GM21381 (cell line): ENCODE measurements around the gene GPC5.

Experiments used
- ATAC-seq: cut with Tn5 transposase; IDR thresholded peaks from one replicate; pipeline ENCODE4 v1.9.1; 2021; ENCODE audit warnings: mild to moderate bottlenecking, moderate library complexity; ENCODE audit not compliant: unreplicated experiment

The GPC5 gene

GRCh38 chr13:92103689-92104153 lies 705.3 kb downstream of the GPC5 start:
- no peak for ATAC-seq

DNA sequence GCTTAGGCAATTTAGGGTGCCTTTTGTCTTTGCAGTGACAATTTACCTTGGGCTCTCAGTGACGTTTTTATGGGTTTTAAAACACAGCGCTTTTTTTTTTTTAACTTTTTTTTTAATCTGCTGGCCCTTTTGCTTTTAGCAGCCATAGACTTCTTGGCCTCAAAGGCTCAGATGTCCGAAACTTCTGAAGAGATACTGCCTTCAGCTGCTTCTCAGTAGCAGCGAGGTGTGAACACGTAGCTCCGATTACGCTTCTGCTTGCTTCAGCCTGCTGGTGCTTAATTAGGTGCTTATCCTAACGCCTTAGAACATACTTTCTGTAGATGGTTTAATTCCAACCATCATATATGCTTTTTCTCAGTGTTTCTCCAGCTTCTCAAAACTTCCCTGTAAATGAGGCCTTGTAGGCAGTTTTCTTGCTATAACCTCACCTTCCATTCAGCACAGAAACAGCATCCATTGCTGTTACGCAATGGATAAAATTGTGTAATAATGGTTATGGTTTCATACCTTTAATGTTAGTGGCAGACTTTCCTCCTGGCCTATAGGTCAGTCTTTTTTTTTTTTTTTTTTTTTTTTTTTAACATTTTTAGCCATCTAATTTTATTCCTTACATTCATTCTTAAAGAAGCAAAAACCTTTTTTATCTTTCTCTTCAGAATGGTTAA lies 723.9 kb downstream of the GPC5 start:
- ATAC-seq, result no peak

DNA sequence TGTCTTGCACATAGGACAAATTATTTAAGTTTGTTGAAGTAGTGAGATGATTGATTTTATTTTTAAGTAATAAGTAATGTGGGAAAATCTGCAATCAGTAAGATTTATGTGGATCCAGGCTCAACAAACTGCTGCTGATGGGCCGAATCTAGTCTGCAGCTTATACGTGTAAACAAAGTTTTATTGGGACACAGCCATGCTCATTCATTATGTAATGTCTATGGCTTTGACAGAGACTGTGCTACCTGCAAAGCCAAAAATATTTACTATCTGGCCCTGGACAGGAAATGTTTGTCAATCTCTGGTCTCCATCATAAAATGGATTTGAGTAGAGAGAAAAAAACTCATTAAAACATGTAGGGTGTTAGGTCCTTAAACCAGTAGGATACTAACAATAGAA lies 728.0 kb downstream of the GPC5 start:
- ATAC-seq, result no peak

GRCh38 chr13:92135509-92135908 lies 737.1 kb downstream of the GPC5 start:
- no peak for ATAC-seq

DNA sequence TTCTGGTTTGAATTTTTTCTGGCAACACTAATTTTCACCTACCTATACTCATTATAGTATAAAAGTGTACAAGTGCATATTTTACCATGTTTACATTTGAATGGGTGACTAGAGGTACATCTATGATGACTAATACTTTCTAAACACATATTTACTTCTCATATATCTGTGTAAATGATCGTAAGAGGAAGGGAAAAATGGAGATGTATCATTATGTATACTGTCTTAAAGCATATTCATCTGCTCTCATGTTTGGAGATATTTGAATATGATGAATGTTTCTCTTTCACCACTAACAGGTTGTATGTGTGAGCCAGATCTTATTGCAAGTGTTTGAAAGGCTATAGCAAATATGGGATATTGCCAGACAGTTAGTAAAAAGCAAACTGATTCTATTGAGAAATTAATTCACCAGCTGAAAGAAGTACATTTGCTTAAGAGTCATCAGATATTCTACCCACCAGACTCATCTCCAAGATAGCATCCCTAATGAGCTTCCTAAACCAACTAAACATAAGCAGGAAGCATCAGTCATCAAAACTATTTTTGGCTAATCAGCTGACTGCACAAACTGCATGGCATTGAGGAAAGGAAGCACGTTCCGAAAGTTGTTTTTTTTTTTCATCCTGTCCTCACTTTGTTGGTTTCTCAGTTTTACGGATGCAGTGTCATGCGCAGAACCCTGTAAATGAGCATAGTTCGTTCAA lies 738.2 kb downstream of the GPC5 start:
- ATAC-seq, result no peak

- no peak for ATAC-seq
These were observed 739.1 kb downstream of the GPC5 start for GRCh38 chr13:92137520-92137919.

DNA sequence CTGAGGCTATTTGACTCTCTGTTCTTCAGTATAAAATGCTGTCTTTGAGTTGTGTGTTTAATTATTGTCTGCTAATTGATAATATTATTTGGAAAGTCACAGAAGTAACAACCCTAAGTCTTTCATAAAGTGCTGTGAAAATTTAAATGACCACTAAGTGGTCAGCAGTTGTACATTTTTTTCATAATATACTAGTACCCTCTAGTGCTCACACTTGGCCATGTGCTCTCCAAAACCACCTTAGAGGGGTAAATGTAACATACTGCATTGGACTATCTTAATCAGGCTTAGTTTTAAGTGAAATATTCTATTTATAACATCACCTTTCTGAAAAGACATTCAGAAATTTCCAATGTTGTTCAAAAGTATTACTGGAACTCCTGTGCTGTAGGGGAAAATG lies 745.3 kb downstream of the GPC5 start:
- ATAC-seq, result no peak

GRCh38 chr13:92150606-92151005 lies 752.2 kb downstream of the GPC5 start:
- ATAC-seq, result no peak

DNA sequence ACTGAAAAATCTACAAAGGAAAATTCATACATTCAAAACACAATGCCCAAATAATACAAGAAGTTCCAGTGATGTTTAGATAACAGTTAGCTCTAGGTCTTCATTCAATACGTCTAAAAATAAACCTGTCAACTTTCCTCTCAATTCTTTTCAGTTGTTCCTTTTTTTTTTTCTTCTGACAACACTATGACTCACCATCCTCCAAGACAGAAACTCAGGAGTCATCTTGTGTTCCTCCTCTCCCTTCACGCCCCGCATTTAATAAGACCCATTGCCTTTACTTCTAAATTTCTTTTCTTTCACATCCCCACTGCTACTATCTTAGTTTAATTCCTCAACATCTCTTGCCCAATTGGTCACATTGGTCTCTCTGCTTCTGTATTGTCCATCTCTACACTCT lies 759.9 kb downstream of the GPC5 start:
- ATAC-seq, result no peak

GRCh38 chr13:92164822-92165221 lies 766.4 kb downstream of the GPC5 start:
- no peak for ATAC-seq

GRCh38 chr13:92172191-92172590 lies 773.8 kb downstream of the GPC5 start:
- ATAC-seq, result no peak

DNA sequence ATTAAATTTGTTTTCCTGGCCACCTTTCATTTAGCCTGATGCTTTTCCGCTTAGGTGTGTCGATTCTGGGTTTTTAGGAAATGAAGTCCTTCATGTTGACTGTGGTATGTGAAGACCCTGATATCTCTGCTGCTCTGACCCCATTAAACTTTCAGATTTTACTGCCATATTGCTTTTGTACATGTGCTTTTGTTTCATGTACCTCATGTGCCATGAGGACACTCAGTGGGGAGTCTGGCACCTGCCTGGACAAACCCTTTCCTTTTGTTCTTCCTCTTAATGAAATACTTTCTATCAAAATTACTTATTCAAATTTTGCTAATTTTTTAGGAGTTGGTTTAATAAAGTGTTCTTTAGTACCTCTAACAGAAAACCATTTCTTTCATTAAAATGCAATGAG lies 774.8 kb downstream of the GPC5 start:
- ATAC-seq, result no peak

DNA sequence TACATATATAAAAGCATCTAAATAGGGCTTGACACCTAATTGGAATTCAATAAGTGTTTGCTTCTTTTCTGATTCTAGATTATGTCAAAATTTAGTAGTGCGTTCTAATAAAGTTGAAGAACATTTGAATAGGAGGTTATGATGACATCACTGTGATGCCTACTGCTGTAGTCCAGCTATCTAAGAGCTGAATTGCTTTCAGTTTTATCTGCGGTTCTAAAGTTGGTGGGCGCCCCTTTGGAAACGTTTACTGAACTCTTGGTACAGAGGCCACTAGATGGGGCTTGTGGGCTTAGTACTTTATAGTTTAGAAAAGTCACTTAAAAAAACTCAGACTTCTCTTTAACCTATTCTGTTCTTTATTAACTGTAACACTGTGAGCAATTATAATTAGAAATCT lies 776.9 kb downstream of the GPC5 start:
- ATAC-seq, result no peak

GRCh38 chr13:92177966-92178365 lies 779.5 kb downstream of the GPC5 start:
- no peak for ATAC-seq

- ATAC-seq, result no peak
These were observed 780.8 kb downstream of the GPC5 start for GRCh38 chr13:92179223-92179622.

- ATAC-seq, result peak; percentile 81
These were observed 789.1 kb downstream of the GPC5 start for GRCh38 chr13:92187378-92187989.

DNA sequence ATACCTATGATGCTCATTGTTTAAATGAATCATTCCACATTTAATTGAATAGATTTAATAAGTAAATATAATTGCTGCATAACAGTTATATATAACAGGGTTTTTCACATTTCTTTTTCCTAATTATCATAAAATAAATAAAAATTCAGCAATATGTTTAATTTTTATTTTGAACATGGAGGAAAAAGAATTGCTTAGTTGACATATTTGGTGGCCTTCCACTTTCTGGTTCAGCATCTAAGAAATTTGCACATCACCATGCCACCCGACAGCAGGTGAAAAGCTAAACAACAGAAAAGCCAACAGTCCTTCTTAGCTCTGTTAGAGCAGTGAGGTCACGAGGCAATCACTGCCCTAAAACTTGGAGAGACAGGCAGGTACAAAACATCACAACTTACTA lies 790.2 kb downstream of the GPC5 start:
- no peak for ATAC-seq

DNA sequence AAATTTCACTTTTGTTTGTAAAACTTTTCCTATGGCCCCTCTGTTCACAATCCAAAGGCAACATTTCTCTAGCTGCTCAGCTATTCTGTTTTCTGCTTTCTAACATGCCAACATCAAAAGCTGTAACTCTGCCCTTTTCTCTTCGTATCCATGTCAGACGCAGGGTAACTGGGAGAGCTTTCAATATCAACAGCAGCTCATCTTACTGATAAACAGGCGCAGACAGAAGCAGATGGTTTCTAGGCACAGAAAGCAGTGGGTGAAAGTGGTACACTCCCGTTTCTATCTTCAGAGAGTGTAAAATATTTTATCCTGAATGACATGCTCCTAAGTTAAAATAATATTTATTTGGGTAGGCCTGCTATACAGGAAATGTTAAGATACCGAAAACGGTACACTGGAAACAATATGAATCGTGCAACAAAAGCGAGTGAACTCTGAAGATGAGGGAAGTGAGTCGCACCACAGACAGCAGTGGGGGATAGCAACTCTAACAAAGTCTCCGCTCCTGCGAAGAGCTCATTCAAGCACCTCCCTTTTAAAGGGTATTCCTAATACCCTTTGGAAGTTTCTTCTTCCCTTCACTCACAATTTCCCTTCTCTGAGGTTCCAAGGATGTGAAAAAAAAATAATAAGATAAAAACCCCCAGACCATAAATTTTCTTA lies 798.3 kb downstream of the GPC5 start:
- no peak for ATAC-seq

DNA sequence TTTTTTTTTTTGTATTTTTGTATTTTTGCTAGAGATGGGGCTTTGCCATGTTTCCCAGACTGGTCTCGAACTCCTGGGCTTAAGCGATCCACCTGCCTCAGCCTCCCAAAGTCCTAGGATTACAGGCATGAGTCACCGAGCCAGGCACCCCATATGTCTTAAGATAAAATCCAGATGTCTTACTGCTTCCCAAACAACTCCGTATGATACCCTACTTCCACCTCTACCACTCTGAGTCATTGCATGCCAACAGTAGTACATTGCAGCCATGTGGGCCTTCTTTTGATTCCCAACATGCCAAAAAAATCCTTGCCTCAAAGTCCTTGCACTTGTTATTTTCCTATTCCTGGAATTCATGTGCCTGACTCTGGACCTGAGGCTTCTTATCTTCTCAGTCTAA lies 799.2 kb downstream of the GPC5 start:
- no peak for ATAC-seq

GRCh38 chr13:92218615-92219014 lies 820.2 kb downstream of the GPC5 start:
- ATAC-seq, result no peak

- ATAC-seq, result no peak
These were observed 823.5 kb downstream of the GPC5 start for GRCh38 chr13:92221916-92222315.
